Activated CD4-positive, CD25-positive, alpha-beta regulatory T cell treated with anti-CD3 and anti-CD28 coated beads, Interleukin-2, amount 50 U/mL, for 16 hours (primary cell): ENCODE measurements around the gene JMJD1C.
"Not testable (repeated sequence)": the region's sequence is repeated elsewhere in the genome, so short reads cannot be mapped to it uniquely, and the experiment has no call there.

Source experiments
- DNase-seq: peaks from one replicate; pipeline ENCODE4 v3.0.0-alpha.2; 2020; ENCODE audit warnings: low read depth, low spot score

JMJD1C gene, protein sequence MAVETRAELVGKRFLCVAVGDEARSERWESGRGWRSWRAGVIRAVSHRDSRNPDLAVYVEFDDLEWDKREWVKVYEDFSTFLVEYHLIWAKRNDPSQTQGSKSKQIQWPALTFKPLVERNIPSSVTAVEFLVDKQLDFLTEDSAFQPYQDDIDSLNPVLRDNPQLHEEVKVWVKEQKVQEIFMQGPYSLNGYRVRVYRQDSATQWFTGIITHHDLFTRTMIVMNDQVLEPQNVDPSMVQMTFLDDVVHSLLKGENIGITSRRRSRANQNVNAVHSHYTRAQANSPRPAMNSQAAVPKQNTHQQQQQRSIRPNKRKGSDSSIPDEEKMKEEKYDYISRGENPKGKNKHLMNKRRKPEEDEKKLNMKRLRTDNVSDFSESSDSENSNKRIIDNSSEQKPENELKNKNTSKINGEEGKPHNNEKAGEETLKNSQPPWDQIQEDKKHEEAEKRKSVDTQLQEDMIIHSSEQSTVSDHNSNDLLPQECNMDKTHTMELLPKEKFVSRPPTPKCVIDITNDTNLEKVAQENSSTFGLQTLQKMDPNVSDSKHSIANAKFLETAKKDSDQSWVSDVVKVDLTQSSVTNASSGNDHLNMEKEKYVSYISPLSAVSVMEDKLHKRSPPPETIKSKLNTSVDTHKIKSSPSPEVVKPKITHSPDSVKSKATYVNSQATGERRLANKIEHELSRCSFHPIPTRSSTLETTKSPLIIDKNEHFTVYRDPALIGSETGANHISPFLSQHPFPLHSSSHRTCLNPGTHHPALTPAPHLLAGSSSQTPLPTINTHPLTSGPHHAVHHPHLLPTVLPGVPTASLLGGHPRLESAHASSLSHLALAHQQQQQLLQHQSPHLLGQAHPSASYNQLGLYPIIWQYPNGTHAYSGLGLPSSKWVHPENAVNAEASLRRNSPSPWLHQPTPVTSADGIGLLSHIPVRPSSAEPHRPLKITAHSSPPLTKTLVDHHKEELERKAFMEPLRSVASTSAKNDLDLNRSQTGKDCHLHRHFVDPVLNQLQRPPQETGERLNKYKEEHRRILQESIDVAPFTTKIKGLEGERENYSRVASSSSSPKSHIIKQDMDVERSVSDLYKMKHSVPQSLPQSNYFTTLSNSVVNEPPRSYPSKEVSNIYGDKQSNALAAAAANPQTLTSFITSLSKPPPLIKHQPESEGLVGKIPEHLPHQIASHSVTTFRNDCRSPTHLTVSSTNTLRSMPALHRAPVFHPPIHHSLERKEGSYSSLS (N-terminal part only)

GRCh38 chr10:63465293-63466143 is at the start of gene JMJD1C:
JMJD1C (minus strand) TSS chr10:63465977; CDS start chr10:63465662, 315 bp downstream.
- peak; percentile 18 for DNase-seq

GRCh38 chr10:63515002-63515763 is 49.4 kb upstream of the JMJD1C start:
- DNase-seq: no peak

DNA sequence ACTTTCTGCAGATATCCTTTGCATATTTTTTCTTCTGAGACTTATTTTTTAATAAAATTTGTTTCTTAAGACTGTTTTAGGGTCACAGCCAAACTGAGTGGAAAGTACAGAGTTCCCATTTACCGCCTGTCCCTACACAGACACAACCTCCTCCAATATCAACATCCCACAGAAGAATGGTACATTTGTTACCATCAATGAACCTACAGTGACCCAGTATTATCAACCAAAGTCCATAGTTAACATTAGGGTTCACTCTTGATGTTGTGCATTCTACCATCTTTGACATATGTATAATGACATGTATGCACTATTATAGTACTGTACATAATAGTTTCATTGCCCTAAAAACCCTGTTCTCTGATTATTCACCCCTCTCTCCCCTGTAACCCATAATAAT is 40.8 kb upstream of the JMJD1C start:
- DNase-seq: no peak

- no peak for DNase-seq
Measured at GRCh38 chr10:63505562-63505961, 39.8 kb upstream of the JMJD1C start.

DNA sequence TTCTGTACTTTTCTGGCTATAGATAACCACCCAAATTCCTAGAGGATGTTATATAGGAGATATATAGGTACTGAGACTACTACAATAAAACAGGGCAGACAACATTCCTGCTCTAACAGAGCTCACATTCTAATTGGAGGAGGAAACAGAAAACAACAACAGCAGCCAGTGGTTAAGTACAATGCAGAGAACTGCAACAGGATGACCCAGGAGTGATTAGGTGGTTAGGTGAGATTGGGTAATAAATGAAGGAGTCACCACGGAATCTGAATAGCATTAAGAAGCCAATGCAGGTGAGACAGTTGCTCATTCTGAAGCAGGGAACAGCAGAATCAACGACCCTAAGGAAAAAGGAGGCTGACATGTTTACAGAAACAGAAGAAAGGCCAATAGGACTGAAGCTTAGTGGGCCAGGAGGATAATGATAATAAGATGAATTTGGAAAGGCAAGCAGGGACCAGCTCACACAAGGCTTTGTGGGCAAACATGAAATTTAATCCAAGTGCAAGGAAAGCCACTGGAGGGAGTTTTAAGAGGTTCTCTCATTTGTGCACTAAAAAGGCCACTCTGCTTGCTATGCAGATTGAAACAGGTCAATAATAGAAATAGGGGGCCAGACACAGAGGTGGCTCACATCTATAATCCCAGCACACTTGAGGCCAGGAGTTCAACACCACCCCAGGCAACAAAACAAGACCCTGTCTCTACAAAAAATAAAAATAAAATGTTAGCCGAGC is 38.5 kb upstream of the JMJD1C start:
- DNase-seq: no peak

- DNase-seq: no peak
Measured at GRCh38 chr10:63503395-63503794, 37.6 kb upstream of the JMJD1C start.

DNA sequence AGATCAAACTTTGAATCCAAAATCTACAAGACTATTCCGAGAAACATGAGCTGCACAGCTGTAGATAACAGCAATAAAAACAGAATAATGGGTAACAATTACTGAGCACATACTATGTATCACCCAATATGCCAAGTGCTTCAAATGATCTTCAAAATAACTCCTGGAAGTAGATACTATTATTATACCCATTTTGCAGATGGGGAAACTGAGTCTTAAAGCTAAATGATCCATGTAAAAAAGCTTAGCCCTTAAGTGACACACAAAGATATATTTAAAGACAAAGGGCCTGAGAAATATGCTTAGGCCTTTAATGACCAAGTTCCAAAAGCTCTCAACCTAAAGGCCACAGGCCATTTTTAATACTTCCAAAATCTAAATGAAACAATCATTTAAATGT is 37.1 kb upstream of the JMJD1C start:
- DNase-seq: no peak

GRCh38 chr10:63501954-63502353 is 36.2 kb upstream of the JMJD1C start:
- DNase-seq: no peak

DNA sequence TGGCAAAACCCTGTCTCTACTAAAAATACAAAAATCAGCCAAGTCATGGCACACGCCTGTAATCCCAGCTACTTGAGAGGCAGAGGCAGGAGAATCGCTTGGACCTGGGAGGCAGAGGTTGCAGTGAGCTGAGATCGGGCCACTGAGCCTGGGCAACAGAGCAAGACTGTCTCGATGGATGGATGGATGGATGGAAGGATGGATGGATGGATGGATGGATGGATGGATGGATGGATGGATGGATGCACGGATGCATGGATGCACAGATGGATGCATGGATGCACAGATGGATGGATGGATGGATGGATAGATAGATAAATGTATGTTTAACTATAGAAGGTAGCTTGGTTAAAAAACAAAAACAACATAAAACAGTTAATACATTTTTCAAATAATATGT is 34.8 kb upstream of the JMJD1C start:
- DNase-seq: not testable (repeated sequence)

- DNase-seq: no peak
Measured at GRCh38 chr10:63498665-63499064, 32.9 kb upstream of the JMJD1C start.

GRCh38 chr10:63497321-63497720 is 31.5 kb upstream of the JMJD1C start:
- DNase-seq: no peak

GRCh38 chr10:63496561-63496960 is 30.8 kb upstream of the JMJD1C start:
- no peak for DNase-seq

DNA sequence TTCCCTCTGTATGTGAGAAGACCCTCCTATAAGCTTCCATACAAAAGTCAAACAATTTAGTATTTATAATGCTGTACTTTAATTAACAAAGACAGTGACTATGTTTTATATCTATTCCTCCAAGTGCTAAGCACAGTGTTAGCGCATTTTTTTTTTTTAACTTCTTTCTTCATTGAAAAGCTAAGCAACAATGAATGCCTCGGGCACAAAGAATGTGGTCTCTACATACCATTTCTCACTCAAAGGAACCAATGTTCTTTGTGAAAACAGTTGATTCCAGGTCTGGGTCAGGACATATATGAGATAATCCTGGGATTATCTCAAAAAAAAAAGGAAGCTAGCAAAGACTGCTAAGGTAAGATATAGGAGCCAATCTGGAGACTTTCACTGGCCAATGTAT is 29.2 kb upstream of the JMJD1C start:
- no peak for DNase-seq

GRCh38 chr10:63493004-63493403 is 27.2 kb upstream of the JMJD1C start:
- DNase-seq: no peak

DNA sequence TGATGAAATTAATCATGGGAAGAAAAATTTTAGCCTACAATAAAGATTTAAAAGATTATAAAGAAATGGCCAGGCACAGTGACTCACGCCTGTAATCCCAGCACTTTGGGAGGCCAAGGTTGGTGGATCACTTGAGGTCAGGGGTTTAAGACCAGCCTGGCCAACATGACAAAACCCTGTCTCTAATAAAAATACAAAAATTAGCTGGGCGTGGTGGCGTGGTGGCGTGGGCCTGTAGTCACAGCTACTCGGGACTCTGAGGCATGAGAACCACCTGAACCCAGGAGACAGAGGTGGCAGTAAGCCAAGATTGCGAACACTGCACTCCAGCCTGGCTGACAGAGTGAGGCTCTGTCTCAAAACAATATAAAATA is 26.5 kb upstream of the JMJD1C start:
- not testable (repeated sequence) for DNase-seq

- DNase-seq: no peak
Measured at GRCh38 chr10:63491588-63492316, 26.0 kb upstream of the JMJD1C start.

DNA sequence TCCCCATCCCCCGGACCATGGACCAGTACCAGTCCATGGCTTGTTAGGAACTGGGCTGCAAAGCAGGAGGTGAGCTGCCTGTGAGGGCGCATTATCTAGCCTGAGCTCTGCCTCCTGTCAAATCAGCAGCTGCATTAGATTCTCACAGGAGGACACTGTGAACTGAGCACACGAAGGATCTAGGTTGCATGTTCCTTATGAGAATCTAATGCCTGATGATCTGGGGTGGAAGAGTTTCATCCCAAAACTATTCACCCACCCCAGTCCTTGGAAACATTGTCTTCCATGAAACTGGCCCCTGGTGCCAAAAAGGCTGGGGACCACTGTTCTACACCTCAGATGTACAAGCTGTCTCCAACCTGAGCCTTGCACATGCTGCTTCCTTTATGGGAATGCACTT is 24.1 kb upstream of the JMJD1C start:
- DNase-seq: no peak

- no peak for DNase-seq
Measured at GRCh38 chr10:63487990-63488389, 22.2 kb upstream of the JMJD1C start.

DNA sequence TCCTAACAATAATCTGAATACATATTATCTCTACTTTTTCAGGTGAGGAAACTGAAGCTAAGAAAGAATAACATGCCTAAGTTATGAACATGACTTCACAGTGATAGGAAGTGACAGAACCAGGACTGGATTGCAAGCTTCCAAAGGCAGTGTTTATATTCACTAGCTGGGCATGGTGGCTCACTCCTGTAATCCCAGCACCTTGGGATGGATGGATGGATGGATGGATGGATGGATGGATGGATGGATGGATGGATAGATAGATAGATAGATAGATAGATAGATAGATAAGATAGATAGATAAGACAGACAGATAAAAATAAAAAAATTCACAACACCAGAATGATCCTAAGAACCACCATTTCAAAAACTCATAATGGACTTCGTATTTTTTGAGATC is 18.2 kb upstream of the JMJD1C start:
- DNase-seq: no peak
